ENCODE results near the gene PLPP2. TPM values are rescaled to one million over a fixed set of nuclear protein-coding genes. Genes with fewer than 3 reads are reported as not detected.

PLPP2 gene
- polyA plus RNA-seq, 1 donor from 2014 or later: 2.1 TPM

DNA sequence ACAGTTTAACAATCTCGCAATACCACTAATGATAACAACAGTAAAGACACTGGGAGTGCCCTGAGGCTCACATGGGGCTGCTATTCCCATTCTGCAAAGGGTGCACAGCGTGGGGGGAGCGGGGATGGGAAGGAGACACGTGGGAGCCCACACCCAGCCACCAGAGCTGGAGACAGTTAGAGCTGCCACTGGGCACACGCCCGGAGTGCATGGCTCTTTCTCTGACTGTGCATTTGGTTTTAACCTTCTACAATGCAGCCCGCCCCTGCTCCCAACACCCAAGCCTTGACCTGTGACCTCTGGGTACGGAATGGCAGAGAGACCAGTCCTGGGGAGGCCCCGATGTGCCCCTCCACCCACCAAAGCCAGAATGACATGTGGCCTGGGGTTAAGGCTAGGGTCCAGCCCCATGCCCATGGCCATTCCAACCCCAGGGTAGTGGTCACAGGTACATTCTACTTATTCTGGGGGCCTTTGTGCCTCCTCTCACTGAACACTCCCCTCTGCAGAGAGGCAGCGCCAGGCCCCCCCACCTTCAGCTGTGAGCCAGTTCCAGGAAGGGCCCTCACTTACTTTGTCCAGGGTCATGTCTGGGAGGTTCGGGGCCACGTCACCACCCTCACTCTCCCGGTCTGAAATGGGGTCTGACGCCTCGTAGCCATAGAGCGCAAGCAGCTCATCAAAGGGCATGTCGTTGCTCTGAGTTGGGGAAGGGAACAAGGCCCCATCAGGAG, 36.3 kb upstream of the PLPP2 start:
- Histone ChIP-seq H3K79me2 (replicated peaks; ENCODE audit: insufficient read depth, low read length) (peaks cover 3% of the 10 kb centered on the region), H3K4me3 (ENCODE audit: low read length) (no peak overlapping the region), H3K9me3 (ENCODE audit: low read length) (peaks cover 19% of the 10 kb centered on the region), H3K27ac (ENCODE audit: low read length) (no peak overlapping the region), H4K20me1 (ENCODE audit: insufficient read depth) (no peaks in the 10 kb centered on the region), H3K9ac (ENCODE audit: low read length) (no peak overlapping the region), H3F3A (ENCODE audit: insufficient read depth, low read length, poor library complexity, severe bottlenecking) (no peaks in the 10 kb centered on the region), H3K27me3 (ENCODE audit: insufficient read depth, low read depth, low read length) (no peaks in the 10 kb centered on the region), H3K36me3 (ENCODE audit: insufficient read depth, low read length) (peaks cover 24% of the 10 kb centered on the region), H2AFZ (ENCODE audit: low read depth, low read length) (no peak overlapping the region), H3K4me2 (ENCODE audit: low read length) (no peak overlapping the region), H3K9me2 (ENCODE audit: insufficient read depth, low read length) (no peaks in the 10 kb centered on the region)
- no peak for TF ChIP-seq REST (IDR thresholded peaks at IDR 0.05; ENCODE audit: borderline replicate concordance)
- no peak for TF ChIP-seq MXI1 (conservative IDR thresholded peaks at IDR 0.05; ENCODE audit: poor library complexity, severe bottlenecking)
- no peak for TF ChIP-seq SMC3 (conservative IDR thresholded peaks at IDR 0.05; ENCODE audit: poor library complexity)
- TF ChIP-seq TAF1 (IDR thresholded peaks at IDR 0.05; ENCODE audit: low read depth): no peak
- TF ChIP-seq EP300 (conservative IDR thresholded peaks at IDR 0.05; ENCODE audit: poor library complexity, severe bottlenecking): no peak
- TF ChIP-seq, protein P1, sequence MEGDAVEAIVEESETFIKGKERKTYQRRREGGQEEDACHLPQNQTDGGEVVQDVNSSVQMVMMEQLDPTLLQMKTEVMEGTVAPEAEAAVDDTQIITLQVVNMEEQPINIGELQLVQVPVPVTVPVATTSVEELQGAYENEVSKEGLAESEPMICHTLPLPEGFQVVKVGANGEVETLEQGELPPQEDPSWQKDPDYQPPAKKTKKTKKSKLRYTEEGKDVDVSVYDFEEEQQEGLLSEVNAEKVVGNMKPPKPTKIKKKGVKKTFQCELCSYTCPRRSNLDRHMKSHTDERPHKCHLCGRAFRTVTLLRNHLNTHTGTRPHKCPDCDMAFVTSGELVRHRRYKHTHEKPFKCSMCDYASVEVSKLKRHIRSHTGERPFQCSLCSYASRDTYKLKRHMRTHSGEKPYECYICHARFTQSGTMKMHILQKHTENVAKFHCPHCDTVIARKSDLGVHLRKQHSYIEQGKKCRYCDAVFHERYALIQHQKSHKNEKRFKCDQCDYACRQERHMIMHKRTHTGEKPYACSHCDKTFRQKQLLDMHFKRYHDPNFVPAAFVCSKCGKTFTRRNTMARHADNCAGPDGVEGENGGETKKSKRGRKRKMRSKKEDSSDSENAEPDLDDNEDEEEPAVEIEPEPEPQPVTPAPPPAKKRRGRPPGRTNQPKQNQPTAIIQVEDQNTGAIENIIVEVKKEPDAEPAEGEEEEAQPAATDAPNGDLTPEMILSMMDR (IDR thresholded peaks at IDR 0.05; ENCODE audit: poor library complexity, severe bottlenecking): no peak
- TF ChIP-seq POLR2AphosphoS5 (IDR thresholded peaks at IDR 0.05): no peak
- TF ChIP-seq EZH2 (IDR thresholded peaks at IDR 0.05; ENCODE audit: borderline replicate concordance, insufficient read depth, low read length, poor library complexity, severe bottlenecking): no peak
- no peak for TF ChIP-seq RAD21 (conservative IDR thresholded peaks at IDR 0.05)

- no peaks in the 10 kb centered on the region for H4K20me1 ChIP-seq (ENCODE audit: insufficient read depth)
These were observed 35.7 kb upstream of the PLPP2 start for GRCh38 chr19:326871-327270.

More at GRCh38 chr19:326871-327270, 35.7 kb upstream of the PLPP2 start:
- no peaks in the 10 kb centered on the region for H3F3A ChIP-seq (ENCODE audit: insufficient read depth, low read length, poor library complexity, severe bottlenecking)
- no peak overlapping the region for H3K4me2 ChIP-seq (ENCODE audit: low read length)
- H3K9me3 ChIP-seq (ENCODE audit: low read length): peaks cover 19% of the 10 kb centered on the region
- H3K9ac ChIP-seq (ENCODE audit: low read length): no peak overlapping the region
- H3K27ac ChIP-seq (ENCODE audit: low read length): no peak overlapping the region
- no peaks in the 10 kb centered on the region for H3K9me2 ChIP-seq (ENCODE audit: insufficient read depth, low read length)
- TF ChIP-seq RAD21 (conservative IDR thresholded peaks at IDR 0.05) (no peak), REST (IDR thresholded peaks at IDR 0.05; ENCODE audit: borderline replicate concordance) (no peak), EP300 (conservative IDR thresholded peaks at IDR 0.05; ENCODE audit: poor library complexity, severe bottlenecking) (no peak), POLR2AphosphoS5 (IDR thresholded peaks at IDR 0.05) (no peak), MXI1 (conservative IDR thresholded peaks at IDR 0.05; ENCODE audit: poor library complexity, severe bottlenecking) (no peak), TAF1 (IDR thresholded peaks at IDR 0.05; ENCODE audit: low read depth) (no peak), EZH2 (IDR thresholded peaks at IDR 0.05; ENCODE audit: borderline replicate concordance, insufficient read depth, low read length, poor library complexity, severe bottlenecking) (no peak), SMC3 (conservative IDR thresholded peaks at IDR 0.05; ENCODE audit: poor library complexity) (no peak)
- TF ChIP-seq, protein P1 (IDR thresholded peaks at IDR 0.05; ENCODE audit: poor library complexity, severe bottlenecking): no peak
- peaks cover 24% of the 10 kb centered on the region for H3K36me3 ChIP-seq (ENCODE audit: insufficient read depth, low read length)
- no peaks in the 10 kb centered on the region for H3K27me3 ChIP-seq (ENCODE audit: insufficient read depth, low read depth, low read length)
- H3K79me2 ChIP-seq (replicated peaks; ENCODE audit: insufficient read depth, low read length): peaks cover 3% of the 10 kb centered on the region
- no peak overlapping the region for H3K4me3 ChIP-seq (ENCODE audit: low read length)
- H2AFZ ChIP-seq (ENCODE audit: low read depth, low read length): no peak overlapping the region
